Stimulated activated CD8-positive, alpha-beta memory T cell treated with anti-CD3 and anti-CD28 coated beads, Interleukin-4, amount 100 ng/mL, for 4 hours (primary cell): ENCODE measurements around the gene CBR4.
"Not testable (repeated sequence)": the region's sequence is repeated elsewhere in the genome, so short reads cannot be mapped to it uniquely, and the experiment has no call there.

Experiments used
- DNase-seq, 2 donors: peaks; one replicate each; pipeline ENCODE4 v3.0.0-alpha.2; 2020; ENCODE audit warnings: low read depth in 2 of 2, low spot score in 1 of 2

CBR4 gene

DNA sequence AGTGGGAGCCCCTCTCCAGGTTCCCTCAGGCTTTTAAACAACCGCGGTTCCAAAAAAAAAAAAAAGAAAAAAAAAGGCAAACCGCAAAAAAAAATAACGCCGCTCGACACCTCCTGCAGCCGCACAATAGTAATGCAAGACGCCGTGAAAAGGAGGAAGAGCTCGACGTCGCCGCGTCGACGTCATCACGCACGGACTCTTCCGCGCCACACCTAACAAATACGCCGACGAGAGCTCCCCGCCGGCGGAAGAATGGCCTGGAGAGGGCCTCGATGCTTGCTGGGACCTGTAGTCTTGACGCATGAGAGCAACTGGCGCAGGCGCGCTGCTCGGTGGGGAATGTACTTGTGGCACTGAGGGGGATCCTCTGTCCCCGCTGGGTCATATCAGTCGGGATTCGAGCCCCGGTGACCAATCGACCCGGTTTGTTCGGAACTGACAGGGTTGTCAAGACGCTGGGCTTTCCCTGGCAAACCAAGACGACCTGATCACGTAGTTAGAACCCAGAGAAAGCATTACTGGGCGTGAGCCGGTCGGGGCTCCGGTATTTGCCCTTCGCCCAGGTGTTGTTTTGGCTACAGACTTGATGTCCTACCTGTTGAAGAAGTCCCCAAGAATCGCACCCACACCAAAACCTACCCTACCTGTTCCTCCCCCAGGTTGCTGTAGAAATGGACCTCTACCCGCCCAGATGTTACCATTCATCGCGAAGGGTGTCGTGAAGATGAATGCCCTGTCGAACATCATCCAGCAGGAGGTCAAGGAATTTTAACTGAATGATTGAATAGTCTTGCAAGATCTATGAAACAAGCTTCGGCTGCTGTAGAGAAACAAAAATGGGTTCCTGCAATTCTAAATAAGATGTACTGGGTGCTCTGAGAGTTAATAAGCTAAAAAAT, at the start of gene CBR4:
CBR4 (minus strand) TSS at position 131 of the 899 bp plus-strand sequence. CDS start 166 bp downstream, outside the sequence.
- DNase-seq: peak; percentile 86 to 94

GRCh38 chr4:169059306-169060211, 49.5 kb upstream of the CBR4 start:
- no peak for DNase-seq

DNA sequence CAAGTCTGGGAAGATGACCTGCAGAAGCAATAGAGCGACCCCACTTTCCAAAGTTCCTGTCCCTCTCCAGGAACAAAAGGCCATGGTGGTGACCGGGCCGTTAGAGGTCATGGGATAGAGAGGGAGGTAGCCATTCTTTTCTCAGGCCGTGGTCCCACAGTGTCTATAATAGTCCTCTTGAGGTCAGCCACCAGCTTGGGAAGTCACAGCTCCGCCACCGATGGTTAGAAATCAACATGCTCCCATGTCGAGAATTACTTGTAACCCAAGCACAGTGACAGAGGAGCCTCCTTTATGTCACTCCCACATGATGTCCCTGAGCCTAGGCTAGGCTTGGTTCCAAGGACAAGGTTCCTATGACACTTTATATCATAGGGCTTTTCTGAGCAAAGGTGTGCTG, 48.3 kb upstream of the CBR4 start:
- DNase-seq: no peak

GRCh38 chr4:169054879-169055278, 44.8 kb upstream of the CBR4 start:
- no peak for DNase-seq

GRCh38 chr4:169052594-169052945, 42.5 kb upstream of the CBR4 start:
- DNase-seq: no peak

- no peak for DNase-seq
Observed at GRCh38 chr4:169051761-169052593, 41.9 kb upstream of the CBR4 start.

- no peak for DNase-seq
Observed at GRCh38 chr4:169050881-169051760, 41.1 kb upstream of the CBR4 start.

DNA sequence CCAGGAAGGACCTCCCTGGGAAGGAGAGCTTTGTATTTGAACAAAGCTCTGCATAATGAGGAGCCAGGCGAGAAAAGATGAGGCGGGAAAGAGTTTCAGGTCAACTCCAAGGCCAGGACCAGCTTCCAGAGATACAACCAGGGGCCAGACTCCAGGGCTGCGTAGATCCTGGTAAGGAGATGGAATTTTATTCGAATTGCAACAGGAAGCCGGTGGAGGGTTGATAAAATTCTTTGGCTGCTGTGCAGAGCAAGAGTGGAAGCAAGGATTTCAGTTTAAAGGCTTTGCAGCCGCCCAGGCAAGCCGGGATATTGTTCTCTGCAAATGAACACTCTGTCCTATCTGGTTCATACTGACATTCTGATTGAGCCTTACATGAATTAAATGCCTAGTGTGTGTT, 40.2 kb upstream of the CBR4 start:
- no peak for DNase-seq

- no peak for DNase-seq
Observed at GRCh38 chr4:169048868-169049414, 38.9 kb upstream of the CBR4 start.

DNA sequence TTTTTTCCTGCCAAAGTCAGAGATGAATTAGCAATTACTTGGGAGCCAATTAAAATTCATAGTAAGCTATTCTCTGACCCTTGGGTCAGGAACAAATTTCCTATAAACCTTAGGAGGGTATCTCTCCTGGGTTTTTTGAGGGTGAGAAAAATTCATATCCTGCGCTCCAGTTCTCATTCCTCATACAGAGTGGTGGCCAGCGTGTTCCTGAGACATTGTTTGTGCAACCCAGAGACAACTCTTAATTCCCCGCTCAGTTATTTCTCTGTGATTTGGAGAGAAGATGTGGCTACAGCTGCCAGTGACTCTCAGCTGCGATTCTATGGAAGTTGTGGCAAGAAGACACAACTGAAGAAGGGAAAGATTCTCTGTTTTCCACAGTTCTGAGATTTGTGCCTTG, 37.9 kb upstream of the CBR4 start:
- no peak for DNase-seq

GRCh38 chr4:169045862-169046584, 36.0 kb upstream of the CBR4 start:
- DNase-seq: no peak

GRCh38 chr4:169044714-169045447, 34.8 kb upstream of the CBR4 start:
- DNase-seq: no peak

GRCh38 chr4:169042608-169043007, 32.6 kb upstream of the CBR4 start:
- no peak for DNase-seq

DNA sequence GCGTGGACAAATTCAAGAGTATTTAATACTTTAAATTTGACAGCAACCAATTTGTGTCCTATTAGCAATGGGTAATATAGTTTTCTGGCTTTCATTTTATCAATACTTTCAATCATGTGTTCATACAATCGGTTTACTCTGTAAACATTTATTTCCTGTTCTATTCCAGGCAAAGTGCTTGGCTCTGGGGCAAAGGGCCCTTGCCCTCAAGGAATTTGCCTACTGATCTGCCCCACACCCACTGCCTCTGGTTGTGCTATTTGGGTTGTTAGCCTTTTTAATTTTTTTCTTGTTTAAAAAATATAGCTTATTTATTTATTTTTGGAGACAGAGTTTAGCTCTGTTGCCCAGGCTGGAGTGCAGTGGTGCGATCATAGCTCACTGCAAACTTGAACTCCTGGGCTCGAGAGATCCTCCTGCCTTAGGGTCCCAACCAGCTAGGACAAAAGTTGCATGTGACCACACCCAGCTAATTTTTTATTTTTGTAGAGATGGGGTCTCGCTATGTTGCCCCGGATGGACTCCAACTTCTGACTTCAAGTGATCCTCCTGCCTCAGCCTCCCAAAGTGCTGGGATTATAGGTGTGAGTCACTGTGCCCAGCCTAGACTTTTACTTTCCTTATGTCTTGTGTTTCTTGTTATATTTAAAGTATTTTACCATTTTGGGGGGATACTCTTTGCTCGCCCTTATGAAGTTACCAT, 30.7 kb upstream of the CBR4 start:
- no peak for DNase-seq

- no peak for DNase-seq
Observed at GRCh38 chr4:169039251-169039954, 29.3 kb upstream of the CBR4 start.

DNA sequence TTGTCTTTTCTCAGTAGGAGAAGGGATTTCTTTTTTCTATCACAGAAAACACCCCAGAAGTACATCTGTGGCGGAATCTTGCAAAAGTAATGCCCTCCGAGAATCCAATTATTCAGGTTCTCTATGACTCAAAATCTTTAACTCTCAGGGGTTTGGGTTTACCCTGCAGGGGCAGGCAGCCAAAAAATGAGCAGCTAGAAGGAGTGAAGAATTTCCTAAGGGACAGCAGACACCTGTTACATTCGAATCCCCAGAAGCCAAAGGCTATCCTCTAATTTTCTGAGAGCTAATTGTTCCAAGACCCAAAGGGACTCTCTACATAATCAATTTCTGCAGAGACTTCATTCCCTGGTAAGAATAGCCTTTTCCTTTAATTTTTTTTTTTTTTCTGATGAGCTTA, 27.5 kb upstream of the CBR4 start:
- no peak for DNase-seq

DNA sequence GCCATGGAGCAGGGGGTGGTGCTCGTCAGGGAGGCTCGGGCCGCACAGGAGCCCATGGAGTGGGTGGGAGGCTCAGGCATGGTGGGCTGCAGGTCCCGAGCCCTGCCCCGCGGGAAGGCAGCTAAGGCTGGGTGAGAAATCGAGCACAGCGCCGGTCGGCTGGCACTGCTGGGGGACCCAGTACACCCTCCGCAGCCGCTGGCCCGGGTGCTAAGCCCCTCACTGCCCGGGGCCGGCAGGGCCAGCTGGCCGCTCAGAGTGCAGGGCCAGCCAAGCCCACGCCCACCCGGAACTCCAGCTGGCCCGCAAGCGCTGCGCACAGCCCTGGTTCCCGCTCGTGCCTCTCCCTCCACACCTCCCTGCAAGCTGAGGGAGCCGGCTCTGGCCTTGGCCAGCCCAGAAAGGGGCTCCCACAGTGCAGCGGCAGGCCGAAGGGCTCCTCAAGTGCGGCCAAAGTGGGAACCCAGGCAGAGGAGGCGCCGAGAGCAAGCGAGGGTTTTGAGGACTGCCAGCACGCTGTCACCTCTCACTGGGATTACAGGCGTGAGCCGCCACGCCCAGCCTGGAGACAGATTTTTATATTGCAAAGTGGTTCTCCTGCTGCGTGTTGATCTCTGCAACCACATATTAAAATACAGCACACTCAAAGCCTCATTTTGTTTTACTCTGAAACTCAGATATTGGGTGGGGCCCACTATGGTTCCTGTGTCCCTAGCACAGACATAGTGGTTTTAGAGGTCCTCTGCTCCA, 26.0 kb upstream of the CBR4 start:
- DNase-seq: not testable (repeated sequence)
